A549 (cell line): ENCODE results near the gene TXNL4B. TPM values are rescaled to one million over a fixed set of nuclear protein-coding genes. Genes with fewer than 3 reads are reported as not detected.
A peak's percentile ranks its signal among the peaks of the same experiment; 100 is the strongest.

Experiments used
- ATAC-seq, 2 experiments: fragments of 200-7000 bp in 1 of 2; fragments of >200 bp in 1 of 2; cut with Nextera tagmentation in 1 of 2; cut with Tn5 transposase in 1 of 2; 3 replicates each; pipeline versions ENCODE4 v1.8.0 to v1.9.1; 2018 to 2020; ENCODE audit warnings: mild to moderate bottlenecking in 1 of 2, moderate library complexity in 1 of 2
- CTCF ChIA-PET: fragments of 300-600 bp; sonication (Branson Sonifier 250); formaldehyde crosslinking; extraction: SDS; loops from one replicate; lab custom pipeline; 2021; ENCODE audit warnings: antibody characterized with exemption, inconsistent platforms; lab: Yijun Ruan, JAX
- POLR2A ChIA-PET: fragments of 350-600 bp; formaldehyde crosslinking; extraction: SDS; loops from one replicate; lab custom pipeline; 2021; ENCODE audit warnings: antibody characterized with exemption, inconsistent platforms; lab: Yijun Ruan, JAX
- DNase-seq, 2 experiments: peaks; one replicate each; pipeline versions ENCODE4 v3.0.0 to v3.0.0-alpha.2; 2011 to 2016; ENCODE audit warnings: low read depth in 1 of 2, low spot score in 1 of 2
- FAIRE-seq: peaks from 2 replicates; lab custom pipeline; 2011; peaks lifted over from hg19 to GRCh38; lab: Jason Lieb, UNC
- H3K27ac ChIP-seq, 2 experiments: fragments of >200 bp; sonication (Bioruptor Twin); formaldehyde crosslinking; 3 replicates each; pipeline ENCODE4 v1.5.1; 2016 to 2017
- H3K4me1 ChIP-seq: fragments of >200 bp; sonication (Bioruptor Twin); formaldehyde crosslinking; 3 replicates; pipeline ENCODE4 v1.6.1; 2016
- H3K4me2 ChIP-seq: fragments of >200 bp; sonication (Bioruptor Twin); formaldehyde crosslinking; 3 replicates; pipeline ENCODE4 v1.6.1; 2016
- H3K4me3 ChIP-seq: fragments of >200 bp; sonication (Bioruptor Twin); formaldehyde crosslinking; 3 replicates; pipeline ENCODE4 v1.5.1; 2016
- H3K9me3 ChIP-seq: fragments of >200 bp; sonication (Bioruptor Twin); formaldehyde crosslinking; 3 replicates; pipeline ENCODE4 v1.6.1; 2016
- BHLHE40 ChIP-seq: IDR thresholded peaks from 2 replicates; pipeline ENCODE4 v1.6.1; 2012; ENCODE audit warnings: low read depth, low read length, inconsistent platforms
- CBX8 ChIP-seq: fragments of 200-600 bp; sonication (generic); IDR thresholded peaks from 2 replicates; pipeline ENCODE4 v1.6.1; 2016
- CHD2 ChIP-seq: fragments of 150-350 bp; IDR thresholded peaks from 2 replicates; pipeline ENCODE4 v1.6.1; 2014; ENCODE audit warnings: low read length; ENCODE audit not compliant: partially characterized antibody
- EHF ChIP-seq: fragments of 250-450 bp; sonication (Bioruptor Pico); IDR thresholded peaks from 2 replicates; pipeline ENCODE4 v1.5.0; 2020; ENCODE audit warnings: mild to moderate bottlenecking
- FOXS1 ChIP-seq: fragments of 250-450 bp; sonication (Bioruptor Pico); IDR thresholded peaks from 2 replicates; pipeline ENCODE4 v1.5.0; 2020; ENCODE audit warnings: mild to moderate bottlenecking, moderate library complexity
- HEYL ChIP-seq: fragments of 250-450 bp; sonication (Bioruptor Pico); IDR thresholded peaks from 2 replicates; pipeline ENCODE4 v1.8.0; 2021; ENCODE audit warnings: mild to moderate bottlenecking, moderate library complexity
- HOXA7 ChIP-seq: fragments of 250-450 bp; sonication (Bioruptor Pico); IDR thresholded peaks from 2 replicates; pipeline ENCODE4 v1.5.0; 2020; ENCODE audit warnings: mild to moderate bottlenecking, moderate library complexity
- KDM5A ChIP-seq: fragments of 200-600 bp; sonication (generic); IDR thresholded peaks from 2 replicates; pipeline ENCODE4 v1.6.1; 2016; ENCODE audit warnings: antibody characterized with exemption, mild to moderate bottlenecking
- MAFK ChIP-seq: fragments of 450-650 bp; IDR thresholded peaks from 2 replicates; pipeline ENCODE4 v1.6.1; 2014; ENCODE audit not compliant: partially characterized antibody
- PHF8 ChIP-seq: fragments of 200-600 bp; sonication (generic); IDR thresholded peaks from 2 replicates; pipeline ENCODE4 v1.6.1; 2016; ENCODE audit warnings: low read depth, mild to moderate bottlenecking, antibody characterized with exemption, moderate library complexity, borderline replicate concordance
- POLR2A ChIP-seq: IDR thresholded peaks from 2 replicates; pipeline ENCODE4 v1.6.1; 2012; ENCODE audit warnings: mild to moderate bottlenecking, low read length
- POLR2AphosphoS2 ChIP-seq: conservative IDR thresholded peaks from 2 replicates; pipeline ENCODE4 v1.6.1; 2012; ENCODE audit warnings: low read length, improper control_type of control experiment, inconsistent platforms
- RARB ChIP-seq: fragments of 250-450 bp; sonication (Bioruptor Pico); IDR thresholded peaks from 2 replicates; pipeline ENCODE4 v1.8.0; 2021; ENCODE audit warnings: mild to moderate bottlenecking, moderate library complexity
- SMC3 ChIP-seq: fragments of >200 bp; sonication (Bioruptor Twin); formaldehyde crosslinking; IDR thresholded peaks from 3 replicates; pipeline ENCODE4 v1.6.1; 2018; ENCODE audit warnings: inconsistent platforms
- SREBF2 ChIP-seq: fragments of 450-650 bp; IDR thresholded peaks from 2 replicates; pipeline ENCODE4 v1.6.1; 2014; ENCODE audit warnings: mild to moderate bottlenecking, moderate library complexity
- ZFP36 ChIP-seq: fragments of 450-650 bp; IDR thresholded peaks from 2 replicates; pipeline ENCODE4 v1.6.1; 2014; ENCODE audit warnings: borderline replicate concordance; ENCODE audit not compliant: partially characterized antibody
- ZNF302 ChIP-seq: fragments of 250-450 bp; sonication (Bioruptor Pico); IDR thresholded peaks from 2 replicates; pipeline ENCODE4 v1.9.0; 2021; ENCODE audit warnings: inconsistent platforms, mild to moderate bottlenecking, moderate library complexity
- WGBS: methylation state at CpG from one replicate; pipeline ENCODE4 v1.1.6; 2017; ENCODE audit errors: missing lambda C conversion rate; 5-methylcytosine and 5-hydroxymethylcytosine counted together
- polyA plus RNA-seq, 4 experiments: library from polyadenylated mRNA; depleted of rRNA in 3 of 4; stranded (reverse); fragments of >200 nt; fragmentation: RNase III in 1 of 4; extraction: RNeasy Plus Mini Kit Qiagen cat#74134 plus additional on column Dnase treatment in 1 of 4; gene quantifications; 2 replicates in 3 of 4; 3 replicates in 1 of 4; pipeline ENCODE4 v1.2.3, GENCODE V29; 2011 to 2017
- TF ChIP-seq, protein P1 (sequence below): fragments of >200 bp; sonication (Bioruptor Twin); formaldehyde crosslinking; IDR thresholded peaks from 2 replicates; pipeline ENCODE4 v1.6.1; 2016
- TF ChIP-seq, protein P2 (sequence below): fragments of >200 bp; sonication (Bioruptor Twin); formaldehyde crosslinking; IDR thresholded peaks from 3 replicates; pipeline ENCODE4 v1.6.1; 2016
- TF ChIP-seq, protein P3 (sequence below): fragments of 250-450 bp; sonication (Bioruptor Pico); IDR thresholded peaks from 2 replicates; pipeline ENCODE4 v1.5.0; 2020; ENCODE audit warnings: low read depth, mild to moderate bottlenecking, moderate library complexity
- TF ChIP-seq, protein P4 (sequence below): IDR thresholded peaks from 2 replicates; pipeline ENCODE4 v1.6.1; 2012
- TF ChIP-seq, protein P5 (sequence below): fragments of 450-650 bp; IDR thresholded peaks from 2 replicates; pipeline ENCODE4 v1.6.1; 2014; ENCODE audit warnings: antibody characterized with exemption
- TF ChIP-seq, protein P6 (sequence below): fragments of 150-350 bp; IDR thresholded peaks from 2 replicates; pipeline ENCODE4 v1.6.1; 2014; ENCODE audit warnings: low read depth, mild to moderate bottlenecking, low read length
- TF ChIP-seq, protein P7 (sequence below): fragments of 250-450 bp; sonication (Bioruptor Pico); IDR thresholded peaks from 2 replicates; pipeline ENCODE4 v1.5.0; 2021; ENCODE audit warnings: mild to moderate bottlenecking, moderate library complexity, borderline replicate concordance
- TF ChIP-seq, protein P8 (sequence below): fragments of >200 bp; sonication (Bioruptor Twin); formaldehyde crosslinking; IDR thresholded peaks from 3 replicates; pipeline ENCODE4 v1.5.1; 2016

Gene TXNL4B
- polyA plus RNA-seq, 2 of the 4 experiments (the other 2 are of a cell fraction), result 16.4 to 32.7 TPM

DNA sequence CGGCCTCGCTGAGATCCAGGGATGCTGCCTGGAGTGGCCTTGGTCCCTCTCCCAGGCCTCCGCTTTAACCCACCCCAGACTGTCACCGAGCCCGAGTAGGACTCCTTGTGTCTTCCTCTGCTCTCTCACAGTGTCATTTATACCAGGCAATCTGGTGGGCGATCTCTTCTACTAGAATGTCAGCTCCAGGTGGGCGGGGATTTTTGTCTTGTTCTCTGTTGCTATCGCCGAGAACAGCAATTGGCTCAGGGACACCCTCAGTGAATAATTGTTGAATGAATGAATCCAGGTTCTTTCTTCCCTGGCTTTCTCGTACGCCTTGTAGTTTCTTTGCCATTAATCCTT is 818 bp upstream of the TXNL4B start:
- no peak for DNase-seq
- peak; percentile 23 to 32; a peak in 5 of 6 replicates for ATAC-seq
- ChIA-PET POLR2A (interaction anchor here (0.8 to 1.3 kb wide), 3 partner anchors 18 to 208 kb away, joined by 3 to 4 read pairs (median 3); no protein-coding TSS in a partner anchor), CTCF (interaction anchor here (0.7 to 7.5 kb wide), 3 partner anchors 26 to 328 kb away, joined by 3 to 43 read pairs (median 3); no protein-coding TSS in a partner anchor)
- TF ChIP-seq, protein P1, sequence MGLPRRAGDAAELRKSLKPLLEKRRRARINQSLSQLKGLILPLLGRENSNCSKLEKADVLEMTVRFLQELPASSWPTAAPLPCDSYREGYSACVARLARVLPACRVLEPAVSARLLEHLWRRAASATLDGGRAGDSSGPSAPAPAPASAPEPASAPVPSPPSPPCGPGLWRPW, result no peak
- TF ChIP-seq, protein P2, sequence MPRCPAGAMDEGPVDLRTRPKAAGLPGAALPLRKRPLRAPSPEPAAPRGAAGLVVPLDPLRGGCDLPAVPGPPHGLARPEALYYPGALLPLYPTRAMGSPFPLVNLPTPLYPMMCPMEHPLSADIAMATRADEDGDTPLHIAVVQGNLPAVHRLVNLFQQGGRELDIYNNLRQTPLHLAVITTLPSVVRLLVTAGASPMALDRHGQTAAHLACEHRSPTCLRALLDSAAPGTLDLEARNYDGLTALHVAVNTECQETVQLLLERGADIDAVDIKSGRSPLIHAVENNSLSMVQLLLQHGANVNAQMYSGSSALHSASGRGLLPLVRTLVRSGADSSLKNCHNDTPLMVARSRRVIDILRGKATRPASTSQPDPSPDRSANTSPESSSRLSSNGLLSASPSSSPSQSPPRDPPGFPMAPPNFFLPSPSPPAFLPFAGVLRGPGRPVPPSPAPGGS, result no peak
- TF ChIP-seq FOXS1 (no peak), SMC3 (no peak), MAFK (no peak), HEYL (CRISPR knock-in tag) (no peak), HOXA7 (CRISPR knock-in tag) (no peak), ZFP36 (no peak), BHLHE40 (no peak), PHF8 (no peak), CHD2 (no peak), POLR2A (no peak), ZNF302 (CRISPR knock-in tag) (no peak), SREBF2 (no peak)
- TF ChIP-seq, protein P3, sequence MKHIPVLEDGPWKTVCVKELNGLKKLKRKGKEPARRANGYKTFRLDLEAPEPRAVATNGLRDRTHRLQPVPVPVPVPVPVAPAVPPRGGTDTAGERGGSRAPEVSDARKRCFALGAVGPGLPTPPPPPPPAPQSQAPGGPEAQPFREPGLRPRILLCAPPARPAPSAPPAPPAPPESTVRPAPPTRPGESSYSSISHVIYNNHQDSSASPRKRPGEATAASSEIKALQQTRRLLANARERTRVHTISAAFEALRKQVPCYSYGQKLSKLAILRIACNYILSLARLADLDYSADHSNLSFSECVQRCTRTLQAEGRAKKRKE (CRISPR knock-in tag), result no peak
- TF ChIP-seq, protein P4, sequence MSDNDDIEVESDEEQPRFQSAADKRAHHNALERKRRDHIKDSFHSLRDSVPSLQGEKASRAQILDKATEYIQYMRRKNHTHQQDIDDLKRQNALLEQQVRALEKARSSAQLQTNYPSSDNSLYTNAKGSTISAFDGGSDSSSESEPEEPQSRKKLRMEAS, result no peak
- TF ChIP-seq, protein P5, sequence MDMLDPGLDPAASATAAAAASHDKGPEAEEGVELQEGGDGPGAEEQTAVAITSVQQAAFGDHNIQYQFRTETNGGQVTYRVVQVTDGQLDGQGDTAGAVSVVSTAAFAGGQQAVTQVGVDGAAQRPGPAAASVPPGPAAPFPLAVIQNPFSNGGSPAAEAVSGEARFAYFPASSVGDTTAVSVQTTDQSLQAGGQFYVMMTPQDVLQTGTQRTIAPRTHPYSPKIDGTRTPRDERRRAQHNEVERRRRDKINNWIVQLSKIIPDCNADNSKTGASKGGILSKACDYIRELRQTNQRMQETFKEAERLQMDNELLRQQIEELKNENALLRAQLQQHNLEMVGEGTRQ, result no peak
- TF ChIP-seq, protein P6, sequence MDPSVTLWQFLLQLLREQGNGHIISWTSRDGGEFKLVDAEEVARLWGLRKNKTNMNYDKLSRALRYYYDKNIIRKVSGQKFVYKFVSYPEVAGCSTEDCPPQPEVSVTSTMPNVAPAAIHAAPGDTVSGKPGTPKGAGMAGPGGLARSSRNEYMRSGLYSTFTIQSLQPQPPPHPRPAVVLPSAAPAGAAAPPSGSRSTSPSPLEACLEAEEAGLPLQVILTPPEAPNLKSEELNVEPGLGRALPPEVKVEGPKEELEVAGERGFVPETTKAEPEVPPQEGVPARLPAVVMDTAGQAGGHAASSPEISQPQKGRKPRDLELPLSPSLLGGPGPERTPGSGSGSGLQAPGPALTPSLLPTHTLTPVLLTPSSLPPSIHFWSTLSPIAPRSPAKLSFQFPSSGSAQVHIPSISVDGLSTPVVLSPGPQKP, result no peak
- TF ChIP-seq, protein P7, sequence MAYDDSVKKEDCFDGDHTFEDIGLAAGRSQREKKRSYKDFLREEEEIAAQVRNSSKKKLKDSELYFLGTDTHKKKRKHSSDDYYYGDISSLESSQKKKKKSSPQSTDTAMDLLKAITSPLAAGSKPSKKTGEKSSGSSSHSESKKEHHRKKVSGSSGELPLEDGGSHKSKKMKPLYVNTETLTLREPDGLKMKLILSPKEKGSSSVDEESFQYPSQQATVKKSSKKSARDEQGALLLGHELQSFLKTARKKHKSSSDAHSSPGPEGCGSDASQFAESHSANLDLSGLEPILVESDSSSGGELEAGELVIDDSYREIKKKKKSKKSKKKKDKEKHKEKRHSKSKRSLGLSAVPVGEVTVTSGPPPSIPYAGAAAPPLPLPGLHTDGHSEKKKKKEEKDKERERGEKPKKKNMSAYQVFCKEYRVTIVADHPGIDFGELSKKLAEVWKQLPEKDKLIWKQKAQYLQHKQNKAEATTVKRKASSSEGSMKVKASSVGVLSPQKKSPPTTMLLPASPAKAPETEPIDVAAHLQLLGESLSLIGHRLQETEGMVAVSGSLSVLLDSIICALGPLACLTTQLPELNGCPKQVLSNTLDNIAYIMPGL (CRISPR knock-in tag), result no peak
- no peaks in the 10 kb centered on the region for H3K9me3 ChIP-seq
- H3K4me1 ChIP-seq, result peaks cover 22% of the 10 kb centered on the region; the same call in 2 of the 3 replicates
- peak overlapping the region; percentile 92 to 95 for H3K27ac ChIP-seq
- peak overlapping the region; percentile 87 for H3K4me2 ChIP-seq
- no peak for FAIRE-seq
- 4% methylated on average over 11 of the region's 11 CpGs for WGBS
- peak overlapping the region; percentile 91 for H3K4me3 ChIP-seq

DNA sequence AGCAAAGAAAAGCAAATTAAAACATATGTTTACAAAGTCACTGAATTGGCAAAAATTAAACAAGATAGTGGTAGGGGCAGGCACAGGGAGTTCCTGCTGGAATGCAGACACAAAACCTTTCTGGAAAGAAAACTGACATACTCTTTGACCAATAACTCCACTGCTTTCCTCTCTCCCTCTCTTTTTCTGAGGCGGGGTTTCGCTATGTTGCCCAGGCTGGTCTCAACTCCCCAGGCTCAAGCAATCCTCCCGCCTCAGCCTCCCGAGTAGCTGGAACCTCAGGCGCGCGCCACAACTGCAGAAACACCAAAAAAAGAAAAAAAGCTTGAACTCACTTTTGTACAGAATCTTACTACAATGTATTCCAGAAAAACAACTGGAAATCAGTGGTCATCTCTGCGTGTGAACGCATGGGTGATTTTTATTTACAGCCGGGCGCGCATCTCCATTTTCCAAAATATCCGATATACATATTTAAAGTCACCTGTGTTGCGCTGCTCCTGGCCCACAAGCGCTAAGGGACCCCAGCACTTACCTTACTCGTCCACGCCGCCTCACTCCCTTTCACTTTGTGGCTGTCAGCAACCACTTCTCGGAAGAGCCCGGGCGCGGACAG is 480 bp downstream of the TXNL4B start:
- Histone ChIP-seq H3K4me3 (peak overlapping the region; percentile 91), H3K4me1 (peaks cover 22% of the 10 kb centered on the region; the same call in 2 of the 3 replicates), H3K27ac (peak overlapping the region; percentile 81 to 83), H3K9me3 (no peaks in the 10 kb centered on the region), H3K4me2 (peak overlapping the region; percentile 92)
- 3% methylated on average over 22 of the region's 22 CpGs for WGBS
- CTCF ChIA-PET, result interaction anchor here (0.5 to 7.5 kb wide), 6 partner anchors 11 to 86 kb away, joined by 3 to 43 read pairs (median 3); no protein-coding TSS in a partner anchor
- POLR2A ChIA-PET, result interaction anchor here (0.8 to 1.3 kb wide), 5 partner anchors 10 to 199 kb away, joined by 3 to 4 read pairs (median 3); no protein-coding TSS in a partner anchor
- FAIRE-seq (no peak), DNase-seq (peak; percentile 50 to 62), ATAC-seq (peak; percentile 66 to 70)
- TF ChIP-seq, protein P4, result 0 out of 2 replicates have a peak, but pooled peaks have one; percentile 14
- no peak for TF ChIP-seq CHD2
- peak; percentile 64; the same call in 1 of the 2 replicates for TF ChIP-seq PHF8
- TF ChIP-seq RARB (CRISPR knock-in tag), result no peak
- TF ChIP-seq KDM5A, result no peak
- no peak for TF ChIP-seq BHLHE40
- no peak for TF ChIP-seq EHF (CRISPR knock-in tag)
- TF ChIP-seq, protein P8, sequence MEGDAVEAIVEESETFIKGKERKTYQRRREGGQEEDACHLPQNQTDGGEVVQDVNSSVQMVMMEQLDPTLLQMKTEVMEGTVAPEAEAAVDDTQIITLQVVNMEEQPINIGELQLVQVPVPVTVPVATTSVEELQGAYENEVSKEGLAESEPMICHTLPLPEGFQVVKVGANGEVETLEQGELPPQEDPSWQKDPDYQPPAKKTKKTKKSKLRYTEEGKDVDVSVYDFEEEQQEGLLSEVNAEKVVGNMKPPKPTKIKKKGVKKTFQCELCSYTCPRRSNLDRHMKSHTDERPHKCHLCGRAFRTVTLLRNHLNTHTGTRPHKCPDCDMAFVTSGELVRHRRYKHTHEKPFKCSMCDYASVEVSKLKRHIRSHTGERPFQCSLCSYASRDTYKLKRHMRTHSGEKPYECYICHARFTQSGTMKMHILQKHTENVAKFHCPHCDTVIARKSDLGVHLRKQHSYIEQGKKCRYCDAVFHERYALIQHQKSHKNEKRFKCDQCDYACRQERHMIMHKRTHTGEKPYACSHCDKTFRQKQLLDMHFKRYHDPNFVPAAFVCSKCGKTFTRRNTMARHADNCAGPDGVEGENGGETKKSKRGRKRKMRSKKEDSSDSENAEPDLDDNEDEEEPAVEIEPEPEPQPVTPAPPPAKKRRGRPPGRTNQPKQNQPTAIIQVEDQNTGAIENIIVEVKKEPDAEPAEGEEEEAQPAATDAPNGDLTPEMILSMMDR, result no peak
- TF ChIP-seq CBX8, result no peak
- TF ChIP-seq POLR2AphosphoS2, result no peak
- no peak for TF ChIP-seq POLR2A
- TF ChIP-seq, protein P5, result no peak
